PC-3 (cell line): ENCODE data around the gene AUTS2. TPM values are rescaled to one million over a fixed set of nuclear protein-coding genes. Genes with fewer than 3 reads are reported as not detected.

Experiments
- ATAC-seq: fragments of 200-7000 bp; cut with Tn5 transposase; 2 replicates; pipeline ENCODE4 v1.9.1; 2020; ENCODE audit warnings: mild to moderate bottlenecking, moderate library complexity
- BruUV-seq: library from RNA; stranded (reverse); fragments of 400-500 nt; replicated peaks from 2 replicates; lab custom pipeline; 2021; lab: Mats Ljungman, UMichigan
- CTCF ChIA-PET: fragments of 300-600 bp; sonication (Branson Sonifier 250); formaldehyde crosslinking; loops from one replicate; lab custom pipeline; 2022; ENCODE audit warnings: antibody characterized with exemption; lab: Charles Lee
- POLR2A ChIA-PET: fragments of 300-600 bp; sonication (Branson Sonifier 250); formaldehyde crosslinking; loops from one replicate; lab custom pipeline; 2022; ENCODE audit warnings: antibody characterized with exemption; ENCODE audit not compliant: unreplicated experiment; lab: Charles Lee
- DNase-seq: peaks from one replicate; pipeline ENCODE4 v3.0.0-alpha.2; 2015
- H2AFZ ChIP-seq: fragments of 300-600 bp; sonication (generic); 2 replicates; pipeline ENCODE4 v1.6.0; 2016; ENCODE audit warnings: antibody characterized with exemption, low read length
- H3F3A ChIP-seq: fragments of 300-600 bp; sonication (generic); one replicate; pipeline ENCODE4 v1.6.0; 2017; ENCODE audit warnings: antibody characterized with exemption, low read length, control low read depth, mild to moderate bottlenecking; ENCODE audit not compliant: unreplicated experiment
- H3K27ac ChIP-seq: fragments of 300-600 bp; sonication (generic); 2 replicates; pipeline ENCODE4 v1.5.1; 2016; ENCODE audit warnings: mild to moderate bottlenecking, low read length
- H3K27me3 ChIP-seq: fragments of 300-600 bp; sonication (generic); 2 replicates; pipeline ENCODE4 v1.6.1; 2016; ENCODE audit warnings: low read length, mixed read lengths
- H3K36me3 ChIP-seq: fragments of 300-600 bp; sonication (generic); 2 replicates; pipeline ENCODE4 v1.6.1; 2016; ENCODE audit warnings: low read depth, mixed run types, low read length, mixed read lengths
- H3K4me1 ChIP-seq: fragments of 300-600 bp; sonication (generic); 2 replicates; pipeline ENCODE4 v1.5.1; 2016; ENCODE audit warnings: low read length; ENCODE audit not compliant: insufficient read depth
- H3K4me2 ChIP-seq: fragments of 300-600 bp; sonication (generic); 2 replicates; pipeline ENCODE4 v1.6.0; 2016; ENCODE audit warnings: low read length
- H3K4me3 ChIP-seq: fragments of 300-600 bp; sonication (generic); 2 replicates; pipeline ENCODE4 v1.5.1; 2016; ENCODE audit warnings: mild to moderate bottlenecking, low read length, mixed read lengths
- H3K79me2 ChIP-seq: fragments of 300-600 bp; sonication (generic); 2 replicates; pipeline ENCODE4 v1.6.1; 2017; ENCODE audit warnings: low read length, mixed read lengths
- H3K9ac ChIP-seq: fragments of 300-600 bp; sonication (generic); 2 replicates; pipeline ENCODE4 v1.6.0; 2016; ENCODE audit warnings: mild to moderate bottlenecking, low read length
- H3K9me2 ChIP-seq: fragments of 300-600 bp; sonication (generic); replicated peaks from 2 replicates; pipeline ENCODE4 v1.6.1; 2016; ENCODE audit warnings: mixed run types, low read length, mixed read lengths
- H3K9me3 ChIP-seq: fragments of 300-600 bp; sonication (generic); 2 replicates; pipeline ENCODE4 v1.6.1; 2016; ENCODE audit warnings: low read length, mixed read lengths
- H4K20me1 ChIP-seq: fragments of 300-600 bp; sonication (generic); 2 replicates; pipeline ENCODE4 v1.6.1; 2016; ENCODE audit warnings: low read length, mixed read lengths
- CTCF ChIP-seq: fragments of 300-600 bp; sonication (generic); conservative IDR thresholded peaks from 2 replicates; pipeline ENCODE4 v1.5.1; 2017; ENCODE audit warnings: antibody characterized with exemption, low read depth, mild to moderate bottlenecking, low read length
- EZH2 ChIP-seq: fragments of 300-600 bp; sonication (generic); IDR thresholded peaks from one replicate; pipeline ENCODE4 v1.6.1; 2017; ENCODE audit warnings: antibody characterized with exemption, mild to moderate bottlenecking, low read length; ENCODE audit not compliant: unreplicated experiment
- EZH2phosphoT487 ChIP-seq: fragments of 300-600 bp; sonication (generic); IDR thresholded peaks from 2 replicates; pipeline ENCODE4 v1.6.1; 2018; ENCODE audit warnings: mild to moderate bottlenecking, antibody characterized with exemption, low read length, borderline replicate concordance
- intact Hi-C: fragments of 100-400 bp; cut with micrococcal nuclease; formaldehyde crosslinking; loops from 2 replicates; pipeline ENCODE4 v1.9.0; 2023
- total RNA-seq: library from RNA; depleted of rRNA; stranded (reverse); fragments of >200 nt; gene quantifications from 2 replicates; pipeline ENCODE4 v1.2.3, GENCODE V29; 2014

The AUTS2 gene
- total RNA-seq, 1 experiment from 2014 or later = not detected

GRCh38 chr7:70680743-70681468 is 1082.6 kb downstream of the AUTS2 start:
- Histone ChIP-seq H4K20me1 (no peaks in the 10 kb centered on the region), H3K79me2 (no peaks in the 10 kb centered on the region), H3K9me3 (no peaks in the 10 kb centered on the region), H3F3A (no peaks in the 10 kb centered on the region), H3K4me2 (no peak overlapping the region), H3K9me2 (no peaks in the 10 kb centered on the region), H3K36me3 (no peaks in the 10 kb centered on the region), H3K4me1 (no peaks in the 10 kb centered on the region), H3K27ac (no peak overlapping the region), H3K9ac (no peak overlapping the region), H3K4me3 (no peak overlapping the region), H2AFZ (no peak overlapping the region), H3K27me3 (no peaks in the 10 kb centered on the region)
- intact Hi-C loops = no loop called here
- DNase-seq (no peak), ATAC-seq (no peak)
- no TSS peak for BruUV-seq
- TF ChIP-seq CTCF (no peak), EZH2 (no peak), EZH2phosphoT487 (no peak)
- ChIA-PET CTCF (no interaction called here), POLR2A (no interaction called here)

GRCh38 chr7:70681469-70682350 is 1083.4 kb downstream of the AUTS2 start:
- BruUV-seq = no TSS peak
- no peak for TF ChIP-seq EZH2phosphoT487
- no peak for TF ChIP-seq CTCF
- TF ChIP-seq EZH2 = no peak
- Histone ChIP-seq H2AFZ (no peak overlapping the region), H3K4me2 (no peak overlapping the region), H3K4me1 (no peaks in the 10 kb centered on the region), H3K4me3 (no peak overlapping the region), H3K27ac (no peak overlapping the region), H3K9me3 (no peaks in the 10 kb centered on the region), H3K79me2 (no peaks in the 10 kb centered on the region), H4K20me1 (no peaks in the 10 kb centered on the region), H3K36me3 (no peaks in the 10 kb centered on the region), H3F3A (no peaks in the 10 kb centered on the region), H3K9me2 (no peaks in the 10 kb centered on the region), H3K27me3 (no peaks in the 10 kb centered on the region), H3K9ac (no peak overlapping the region)
- intact Hi-C loops = no loop called here
- DNase-seq = no peak
- ATAC-seq = no peak
- ChIA-PET CTCF (interaction anchor here (0.6 kb wide), 1 partner anchor 557 kb away, joined by 3 read pairs; no protein-coding TSS in a partner anchor), POLR2A (no interaction called here)
